Stimulated activated CD8-positive, alpha-beta memory T cell treated with anti-CD3 and anti-CD28 coated beads, Interleukin-7, amount 100 ng/mL, for 24 hours (primary cell): ENCODE data around the gene KRR1.
"Not testable (repeated sequence)": the region's sequence is repeated elsewhere in the genome, so short reads cannot be mapped to it uniquely, and the experiment has no call there.

ENCODE experiments used
- DNase-seq: peaks from one replicate; pipeline ENCODE4 v3.0.0-alpha.2; 2020; ENCODE audit warnings: low read depth

The KRR1 gene

GRCh38 chr12:75525263-75525662 is 13.9 kb upstream of the KRR1 start:
- no peak for DNase-seq

GRCh38 chr12:75522124-75522523 is 10.7 kb upstream of the KRR1 start:
- not testable (repeated sequence) for DNase-seq

GRCh38 chr12:75521224-75521623 is 9.8 kb upstream of the KRR1 start:
- not testable (repeated sequence) for DNase-seq

- DNase-seq = no peak
Measured at GRCh38 chr12:75509621-75510020, 1.8 kb downstream of the KRR1 start.

GRCh38 chr12:75508159-75508558 is 3.2 kb downstream of the KRR1 start:
- no peak for DNase-seq

GRCh38 chr12:75507086-75507485 is 4.3 kb downstream of the KRR1 start:
- no peak for DNase-seq

- no peak for DNase-seq
Measured at GRCh38 chr12:75505706-75506312, 5.6 kb downstream of the KRR1 start.

GRCh38 chr12:75503866-75504265 is 7.5 kb downstream of the KRR1 start:
- no peak for DNase-seq

- no peak for DNase-seq
Measured at GRCh38 chr12:75503459-75503858, 8.0 kb downstream of the KRR1 start.

GRCh38 chr12:75491169-75491568 is 20.2 kb downstream of the KRR1 start:
- no peak for DNase-seq

- no peak for DNase-seq
Measured at GRCh38 chr12:75489613-75490210, 21.7 kb downstream of the KRR1 start.

- DNase-seq = no peak
Measured at GRCh38 chr12:75489187-75489586, 22.2 kb downstream of the KRR1 start.

- no peak for DNase-seq
Measured at GRCh38 chr12:75488553-75488952, 22.9 kb downstream of the KRR1 start.

GRCh38 chr12:75487308-75487707 is 24.1 kb downstream of the KRR1 start:
- no peak for DNase-seq

GRCh38 chr12:75484450-75484849 is 27.0 kb downstream of the KRR1 start:
- not testable (repeated sequence) for DNase-seq

- DNase-seq = no peak
Measured at GRCh38 chr12:75483431-75483830, 28.0 kb downstream of the KRR1 start.

GRCh38 chr12:75482646-75483045 is 28.8 kb downstream of the KRR1 start:
- no peak for DNase-seq

GRCh38 chr12:75481774-75482173 is 29.6 kb downstream of the KRR1 start:
- DNase-seq = no peak

GRCh38 chr12:75481013-75481705 is 30.2 kb downstream of the KRR1 start:
- DNase-seq = no peak

- DNase-seq = peak; percentile 33
Measured at GRCh38 chr12:75480469-75480949, 30.9 kb downstream of the KRR1 start, which contains the start of gene GLIPR1. Gene GLIPR1, plus strand, starts transcription at chr12:75480755. Its CDS starts 126 bp downstream, at chr12:75480881.

GRCh38 chr12:75479963-75480461 is 31.4 kb downstream of the KRR1 start:
- DNase-seq = no peak

- DNase-seq = no peak
Measured at GRCh38 chr12:75478116-75478794, 33.2 kb downstream of the KRR1 start.
